HEK293T (cell line): ENCODE results near the gene BACH2.
"Not testable (repeated sequence)": the region's sequence is repeated elsewhere in the genome, so short reads cannot be mapped to it uniquely, and the experiment has no call there.

Experiments
- ARNT ChIP-seq: fragments of 450-650 bp; IDR thresholded peaks from 2 replicates; pipeline ENCODE4 v1.6.1; 2017; ENCODE audit warnings: mild to moderate bottlenecking
- BHLHE40 ChIP-seq: fragments of 450-650 bp; IDR thresholded peaks from 2 replicates; pipeline ENCODE4 v1.6.1; 2016; ENCODE audit warnings: mild to moderate bottlenecking, moderate library complexity, borderline replicate concordance
- FOXK2 ChIP-seq: fragments of 450-650 bp; IDR thresholded peaks from 2 replicates; pipeline ENCODE4 v1.6.1; 2016; ENCODE audit warnings: mild to moderate bottlenecking
- FOXM1 ChIP-seq: fragments of 450-650 bp; IDR thresholded peaks from 2 replicates; pipeline ENCODE4 v1.6.1; 2017; ENCODE audit warnings: mild to moderate bottlenecking, borderline replicate concordance
- LEF1 ChIP-seq: fragments of 450-650 bp; IDR thresholded peaks from 2 replicates; pipeline ENCODE4 v1.6.1; 2017; ENCODE audit warnings: mild to moderate bottlenecking, borderline replicate concordance
- NFRKB ChIP-seq: fragments of 450-650 bp; IDR thresholded peaks from 2 replicates; pipeline ENCODE4 v1.6.1; 2016; ENCODE audit warnings: mild to moderate bottlenecking, moderate library complexity
- PKNOX1 ChIP-seq: fragments of 450-650 bp; IDR thresholded peaks from 2 replicates; pipeline ENCODE4 v1.6.1; 2016
- SP1 ChIP-seq: fragments of 450-650 bp; IDR thresholded peaks from 2 replicates; pipeline ENCODE4 v1.6.1; 2017
- SUZ12 ChIP-seq: fragments of 450-650 bp; IDR thresholded peaks from 2 replicates; pipeline ENCODE4 v1.6.1; 2016; ENCODE audit warnings: mild to moderate bottlenecking
- TARDBP ChIP-seq: fragments of 450-650 bp; IDR thresholded peaks from 2 replicates; pipeline ENCODE4 v1.6.1; 2016

GRCh38 chr6:90055924-90056323 lies 240.7 kb downstream of the BACH2 start:
- not testable (repeated sequence) for TF ChIP-seq SUZ12, TARDBP, BHLHE40, SP1, ARNT, NFRKB, FOXM1, FOXK2, PKNOX1, LEF1
